ENCODE results near the gene SMPDL3A.

The SMPDL3A gene

GRCh38 chr6:122778985-122779661, 9.9 kb upstream of the SMPDL3A start:
- DNase-seq = no peak

DNA sequence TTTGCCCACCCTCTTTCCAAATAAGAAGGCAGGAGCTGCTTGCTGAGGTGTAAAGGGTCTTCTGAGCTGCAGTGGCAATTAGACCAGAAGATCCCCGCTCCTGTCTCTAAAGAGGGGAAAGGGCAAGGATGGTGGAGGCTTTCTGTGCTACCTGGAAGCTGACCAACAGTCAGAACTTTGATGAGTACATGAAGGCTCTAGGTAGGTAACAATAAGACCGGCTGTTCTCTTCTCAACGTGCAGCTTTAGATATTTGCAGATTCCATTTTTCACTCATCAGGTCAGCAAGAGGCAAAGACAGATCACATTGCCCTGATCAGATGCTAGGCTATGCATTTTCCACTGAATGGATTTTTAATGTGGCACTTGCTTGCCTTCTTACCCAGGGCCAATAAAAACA, 9.4 kb upstream of the SMPDL3A start, which contains the start of gene FABP7:
Gene FABP7, plus strand, starts transcription at position 50 of the 400 bp plus-strand sequence. Its CDS starts 79 bp downstream, at position 129.
- DNase-seq = no peak

DNA sequence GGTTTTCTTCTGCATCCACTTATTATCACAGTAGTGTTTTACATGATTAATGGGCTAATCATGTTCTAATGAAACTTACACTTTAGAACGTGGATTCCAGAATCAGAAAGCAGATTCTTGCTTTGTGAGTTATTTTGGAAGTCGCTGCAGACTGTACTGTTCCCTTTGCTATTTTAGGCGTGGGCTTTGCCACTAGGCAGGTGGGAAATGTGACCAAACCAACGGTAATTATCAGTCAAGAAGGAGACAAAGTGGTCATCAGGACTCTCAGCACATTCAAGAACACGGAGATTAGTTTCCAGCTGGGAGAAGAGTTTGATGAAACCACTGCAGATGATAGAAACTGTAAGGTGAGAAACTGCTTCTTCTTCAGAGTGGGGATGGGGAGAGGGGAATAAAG, 8.9 kb upstream of the SMPDL3A start:
- no peak for DNase-seq

DNA sequence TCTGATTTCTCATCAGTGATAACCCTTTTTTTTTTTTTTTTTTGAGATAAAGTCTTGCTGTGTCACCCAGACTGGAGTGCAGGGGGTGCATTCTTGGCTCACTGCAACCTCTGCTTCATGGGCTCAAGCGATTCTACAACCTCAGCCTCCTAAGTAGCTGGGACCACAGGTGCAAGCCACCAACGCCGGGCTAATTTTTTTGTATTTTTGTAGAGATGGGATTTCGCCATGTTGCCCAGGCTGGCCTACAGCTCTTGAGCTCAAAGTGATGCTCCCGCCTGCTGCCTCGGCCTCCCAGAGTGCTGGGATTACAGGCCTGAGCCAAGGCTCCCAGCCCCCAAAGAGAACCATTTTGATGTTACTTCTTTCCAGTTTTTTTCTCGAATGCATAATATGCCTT, 7.3 kb upstream of the SMPDL3A start:
- DNase-seq = no peak

- DNase-seq = no peak
Measured at GRCh38 chr6:122783401-122783800, 5.7 kb upstream of the SMPDL3A start.

DNA sequence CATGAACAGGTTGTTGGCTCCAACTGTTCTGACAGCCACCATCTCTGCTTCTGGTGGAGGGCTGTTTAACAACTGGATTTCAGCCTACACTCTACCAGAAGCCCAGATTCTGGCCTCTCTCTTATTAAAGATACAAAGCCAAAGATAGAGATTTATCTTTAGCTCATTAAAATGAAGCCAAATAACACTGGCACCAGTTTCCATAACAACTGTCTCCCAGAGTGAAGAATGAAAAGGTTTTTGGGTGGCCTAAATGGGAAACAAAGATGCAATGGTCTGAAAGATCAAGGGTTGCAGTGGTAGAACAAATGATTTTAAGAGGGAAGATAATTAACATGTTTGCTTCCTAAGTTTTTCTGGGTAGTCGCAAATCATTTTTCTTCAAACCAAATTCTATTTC, 3.2 kb upstream of the SMPDL3A start:
- no peak for DNase-seq

- DNase-seq = no peak
Measured at GRCh38 chr6:122787721-122788120, 1.3 kb upstream of the SMPDL3A start.

DNA sequence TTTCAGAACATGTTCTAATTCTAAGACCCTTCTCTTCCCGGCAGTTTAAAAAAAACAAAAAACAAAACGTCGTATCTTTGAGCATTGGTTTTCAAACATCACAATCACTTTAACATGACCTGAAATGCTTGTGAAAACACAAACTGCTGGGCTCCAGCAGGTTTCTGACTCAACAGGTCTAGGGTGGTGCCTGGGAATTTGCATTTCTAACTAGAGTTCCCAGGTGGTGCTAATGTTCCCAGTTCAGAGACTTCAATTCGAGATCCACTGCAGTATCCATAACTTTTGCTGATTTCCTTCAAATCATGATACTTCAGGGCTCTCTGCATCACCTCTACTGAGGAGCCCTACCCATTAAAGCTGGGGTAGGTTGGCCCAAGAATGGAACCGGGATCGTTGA, 850 bp upstream of the SMPDL3A start:
- no peak for DNase-seq

GRCh38 chr6:122788663-122789181, 336 bp upstream of the SMPDL3A start:
- no peak for DNase-seq

DNA sequence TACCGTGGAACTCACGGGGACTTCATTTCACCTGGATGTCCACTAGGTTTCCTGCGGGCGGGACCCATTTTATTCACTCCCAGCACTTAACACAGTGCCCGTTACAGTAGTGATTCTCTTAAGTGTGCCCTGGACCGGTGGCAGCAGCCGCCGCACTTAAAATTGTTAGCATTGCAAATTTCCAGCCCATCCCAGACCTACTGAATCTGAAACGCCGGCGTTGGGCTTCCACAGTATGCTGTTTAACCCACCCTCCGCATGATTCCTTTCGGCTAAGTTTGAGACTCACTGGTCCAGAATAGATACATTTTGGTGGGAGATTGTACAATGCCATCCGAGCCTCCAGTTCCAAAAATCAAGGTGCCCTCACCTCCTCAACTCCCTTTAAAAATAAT, 967 bp downstream of the SMPDL3A start:
- no peak for DNase-seq

GRCh38 chr6:122790423-122791309, 1.6 kb downstream of the SMPDL3A start:
- DNase-seq = no peak

DNA sequence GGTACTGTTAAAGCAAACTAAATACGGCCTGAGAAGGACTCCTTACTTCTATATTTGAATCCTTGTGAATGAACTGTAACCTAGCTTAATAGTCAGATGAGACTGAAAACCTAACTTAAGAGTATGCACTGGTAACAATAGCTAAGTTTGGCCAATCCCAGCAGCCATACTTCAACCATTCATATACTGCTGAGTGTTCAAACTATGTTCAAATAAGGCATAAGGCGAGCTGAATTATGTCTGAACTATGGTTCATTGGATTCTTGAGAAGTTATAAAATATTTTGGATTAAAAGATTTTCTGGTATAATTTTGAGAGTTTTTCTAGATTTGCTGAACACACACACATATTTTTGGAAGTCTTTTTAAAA, 2.2 kb downstream of the SMPDL3A start:
- DNase-seq = no peak

DNA sequence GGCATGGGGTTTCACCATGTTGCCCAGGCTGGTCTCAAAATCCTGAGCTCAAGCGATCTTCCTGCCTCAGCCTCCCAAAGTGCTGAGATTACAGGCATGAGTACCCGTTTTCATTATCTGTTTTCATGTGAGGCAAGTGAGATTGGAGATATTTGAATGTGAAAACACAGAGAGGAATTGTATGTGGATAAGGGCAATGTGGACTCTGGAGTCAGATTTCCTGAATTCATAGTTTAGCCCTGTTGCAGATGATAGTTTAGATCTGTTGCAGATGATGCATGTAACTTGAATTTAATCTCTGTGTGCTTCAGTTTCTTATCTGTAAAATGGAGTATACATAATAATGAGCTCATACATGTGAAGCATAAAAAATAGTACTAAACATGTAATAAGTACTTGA, 3.7 kb downstream of the SMPDL3A start:
- no peak for DNase-seq

GRCh38 chr6:122797537-122797936, 8.5 kb downstream of the SMPDL3A start:
- no peak for DNase-seq

- no peak for DNase-seq
Measured at GRCh38 chr6:122798099-122798641, 9.1 kb downstream of the SMPDL3A start.

- DNase-seq = no peak
Measured at GRCh38 chr6:122799140-122799745, 10.2 kb downstream of the SMPDL3A start.

DNA sequence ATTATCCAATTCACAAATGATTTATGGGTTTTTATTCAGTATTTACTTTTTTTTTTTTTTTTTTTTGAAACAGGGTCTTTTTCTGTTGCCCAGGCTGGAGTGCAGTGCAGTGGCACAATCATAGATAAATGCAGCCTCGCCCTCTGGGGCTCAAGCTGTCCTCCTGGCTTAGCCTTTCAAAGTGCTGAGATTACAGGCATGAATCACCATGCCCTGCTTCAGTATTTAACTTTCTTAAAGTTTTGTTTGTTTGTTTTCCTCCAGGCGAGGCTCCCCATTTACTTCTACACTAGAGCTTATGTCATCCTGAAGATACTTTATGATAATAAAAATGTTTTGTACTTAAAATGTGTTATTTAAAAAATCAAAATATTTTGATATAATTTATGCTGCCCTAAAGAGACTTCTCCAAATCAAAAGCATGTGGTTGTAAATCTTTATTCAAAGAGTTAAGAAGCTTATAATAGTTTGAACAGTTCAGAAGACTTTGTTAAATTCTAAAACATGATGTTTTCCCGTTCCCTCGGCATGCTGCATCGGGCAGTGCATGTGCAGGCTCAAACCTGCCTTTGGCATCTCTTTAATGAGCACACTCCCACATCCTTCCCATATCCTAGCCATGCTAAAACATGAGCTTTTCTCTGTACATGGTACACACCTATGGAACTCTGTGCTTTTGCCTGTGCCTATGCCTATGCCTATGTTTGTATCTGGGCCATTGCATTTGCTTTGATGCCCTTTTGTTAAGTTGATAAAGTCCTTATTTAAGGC, 11.0 kb downstream of the SMPDL3A start:
- no peak for DNase-seq

DNA sequence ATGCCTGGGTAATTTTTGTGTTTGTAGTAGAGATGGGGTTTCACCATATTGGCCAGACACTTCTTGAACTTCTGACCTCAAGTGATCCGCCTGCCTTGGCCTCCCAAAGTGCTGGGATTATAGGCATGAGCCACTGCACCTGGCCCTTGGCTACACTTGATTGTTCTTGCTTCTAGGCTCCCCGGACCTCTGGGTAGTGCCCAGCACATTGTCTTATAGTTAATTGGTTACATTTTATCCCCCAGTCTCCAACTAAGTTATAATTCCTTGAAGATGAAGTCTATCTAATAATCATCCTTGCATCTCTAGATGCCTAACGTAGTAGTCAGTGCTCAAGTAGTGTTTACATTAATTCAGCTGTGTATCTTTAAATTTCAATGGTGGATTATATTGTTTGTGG, 11.8 kb downstream of the SMPDL3A start:
- no peak for DNase-seq

- DNase-seq = no peak
Measured at GRCh38 chr6:122801397-122801796, 12.3 kb downstream of the SMPDL3A start.

DNA sequence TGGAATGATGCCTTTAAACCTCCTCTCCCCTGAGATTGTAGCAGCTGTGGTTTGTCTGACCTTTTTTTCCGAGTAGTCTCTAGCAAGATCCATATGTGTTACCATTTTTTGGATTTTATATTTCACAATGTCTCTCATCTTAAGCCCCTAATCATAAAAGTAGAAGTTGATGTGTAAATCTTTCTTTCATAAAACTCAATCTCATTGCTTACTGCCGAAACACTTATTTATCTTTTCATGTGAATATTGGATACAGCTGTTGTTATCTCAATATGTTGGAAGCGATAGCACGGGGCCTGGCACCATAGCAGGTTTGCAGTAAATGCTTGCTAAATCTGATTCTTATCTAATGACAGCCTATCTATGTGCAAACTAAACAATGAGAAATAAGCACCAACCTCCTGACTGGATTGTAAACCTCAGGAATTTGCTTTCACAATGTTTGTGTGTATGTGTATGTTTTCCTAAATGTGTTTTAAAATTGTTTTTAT, 14.2 kb downstream of the SMPDL3A start:
- DNase-seq = no peak

GRCh38 chr6:122804962-122805485, 16.0 kb downstream of the SMPDL3A start:
- no peak for DNase-seq

- DNase-seq = no peak
Measured at GRCh38 chr6:122806291-122806690, 17.2 kb downstream of the SMPDL3A start.

Data from activated CD8-positive, alpha-beta memory T cell treated with anti-CD3 and anti-CD28 coated beads, Interleukin-2, amount 50 U/mL, for 48 hours (primary cell).